Heart left ventricle (tissue), 16 donors: ENCODE measurements around the gene PRR23B. TPM values are rescaled to one million over a fixed set of nuclear protein-coding genes. Genes with fewer than 3 reads are reported as not detected.
"Not testable (repeated sequence)": the region's sequence is repeated elsewhere in the genome, so short reads cannot be mapped to it uniquely, and the experiment has no call there.

Source experiments
- ATAC-seq, 4 donors: fragments of 200-7000 bp; cut with Tn5 transposase; one replicate each; pipeline ENCODE4 v1.9.1; 2020 to 2022; ENCODE audit warnings: moderate library complexity in 4 of 4, mild to moderate bottlenecking in 3 of 4, moderate number of reproducible peaks in 1 of 4
- DNase-seq, 5 donors: peaks; one replicate each; pipeline ENCODE4 v3.0.0-alpha.2; 2020
- H3K27ac ChIP-seq, 12 donors: fragments of 200-600 bp; sonication (generic) in 4 of 12; one replicate each; pipeline versions ENCODE4 v1.5.0 to v1.8.0; 2016 to 2022; ENCODE audit warnings: mild to moderate bottlenecking in 2 of 12
- H3K27me3 ChIP-seq, 9 donors: fragments of 200-600 bp; sonication (generic) in 2 of 9; one replicate each; pipeline versions ENCODE4 v1.5.1 to v1.8.0; 2016 to 2022; ENCODE audit warnings: mild to moderate bottlenecking in 3 of 9
- H3K36me3 ChIP-seq, 9 donors: fragments of 200-600 bp; sonication (generic) in 2 of 9; one replicate each; pipeline versions ENCODE4 v1.5.0 to v1.8.0; 2018 to 2022; ENCODE audit warnings: mild to moderate bottlenecking in 2 of 9
- H3K4me1 ChIP-seq, 12 donors: fragments of 200-600 bp; sonication (generic) in 4 of 12; one replicate each; pipeline versions ENCODE4 v1.5.0 to v1.8.0; 2016 to 2022; ENCODE audit warnings: mild to moderate bottlenecking in 3 of 12
- H3K4me3 ChIP-seq, 12 donors: fragments of 200-600 bp; sonication (generic) in 4 of 12; one replicate each; pipeline versions ENCODE4 v1.5.0 to v1.8.0; 2017 to 2022; ENCODE audit warnings: mild to moderate bottlenecking in 9 of 12, moderate library complexity in 4 of 12
- H3K9me3 ChIP-seq, 12 donors: fragments of 200-600 bp; sonication (generic) in 4 of 12; one replicate each; pipeline versions ENCODE4 v1.5.0 to v1.8.0; 2016 to 2022; ENCODE audit warnings: mild to moderate bottlenecking in 1 of 12
- POLR2A ChIP-seq, 2 donors: fragments of 450-650 bp; IDR thresholded peaks; one replicate each; pipeline ENCODE4 v1.6.1; 2017; ENCODE audit warnings: antibody characterized with exemption in 2 of 2, mild to moderate bottlenecking in 2 of 2, moderate library complexity in 2 of 2
- WGBS, 4 donors: extraction: QIAGEN DNeasy Blood & Tissue Kit in 2 of 4; methylation state at CpG; one replicate each; pipeline versions ENCODE4 v1.1.5 to v1.1.7; 2013 to 2018; 5-methylcytosine and 5-hydroxymethylcytosine counted together
- intact Hi-C, 10 donors: fragments of 100-400 bp; cut with DNase I; formaldehyde crosslinking; loops; one replicate each; pipeline versions ENCODE4 v1.11.1 to v1.14.2; 2022
- polyA plus RNA-seq, 2 donors: library from polyadenylated mRNA; stranded (reverse); fragments of 200-250 nt; gene quantifications; one replicate each; pipeline ENCODE4 v1.2.3, GENCODE V29; 2013
- total RNA-seq, 9 donors: library from RNA; depleted of rRNA in 2 of 9; stranded (reverse); fragments of >200 nt in 2 of 9; fragmentation: NEBNext Ultra II Directional in 3 of 9; extraction: Animal tissue kit (Norgen Biotek cat#: 25700) in 3 of 9; gene quantifications; one replicate each; pipeline versions ENCODE4 v1.1.0 to v1.2.4, GENCODE V29; 2016 to 2023
- TF ChIP-seq, protein P1 (sequence below), 12 donors: fragments of 200-600 bp; sonication (generic) in 4 of 12; IDR thresholded peaks; one replicate each; pipeline versions ENCODE4 v1.5.0 to v1.8.0; 2018 to 2022; ENCODE audit warnings: antibody characterized with exemption in 12 of 12, mild to moderate bottlenecking in 5 of 12
- donor health status: ischemic (EF 13 %, LVEDD 7.1; RV severe dilation, severe dysfunction).
- donor health status: healthy with polysubstance abuse.
- donor health status: DM: no; HTN: yes; CAD: no.
- donor health status: DM: no; HTN: no; CAD: no.
- donor health status: ischemic (EF 25% LVEDD 6.9; RV normal size, moderate dysfunction).
- donor health status: ischemic (EF 25% LVEDD 5.7; RV mildly dilated, moderate dysfunction).
- donor health status: healthy.
- donor health status: DM: yes; HTN: yes; CAD: no.
- donor health status: ischemic (EF 35%, LVEDD 5.7; RV mildly dilated, moderate dysfunction).
- donor health status: nonischemic (EF 11% LVEDD 7.7; RV severe dilation, severe dysfunction).
- donor health status: DM: yes; HTN: yes; CAD: no.
- donor health status: PGD.
- donor health status: ischemic (EF 29% LVEDD 5.4; RV normal size, mild dysfunction).
- donor health status: nonischemic (EF 23%, LVEDD 6.1; RV moderate dilation, normal function).

PRR23B gene
- total and polyA plus RNA-seq, 11 donors = not detected

DNA sequence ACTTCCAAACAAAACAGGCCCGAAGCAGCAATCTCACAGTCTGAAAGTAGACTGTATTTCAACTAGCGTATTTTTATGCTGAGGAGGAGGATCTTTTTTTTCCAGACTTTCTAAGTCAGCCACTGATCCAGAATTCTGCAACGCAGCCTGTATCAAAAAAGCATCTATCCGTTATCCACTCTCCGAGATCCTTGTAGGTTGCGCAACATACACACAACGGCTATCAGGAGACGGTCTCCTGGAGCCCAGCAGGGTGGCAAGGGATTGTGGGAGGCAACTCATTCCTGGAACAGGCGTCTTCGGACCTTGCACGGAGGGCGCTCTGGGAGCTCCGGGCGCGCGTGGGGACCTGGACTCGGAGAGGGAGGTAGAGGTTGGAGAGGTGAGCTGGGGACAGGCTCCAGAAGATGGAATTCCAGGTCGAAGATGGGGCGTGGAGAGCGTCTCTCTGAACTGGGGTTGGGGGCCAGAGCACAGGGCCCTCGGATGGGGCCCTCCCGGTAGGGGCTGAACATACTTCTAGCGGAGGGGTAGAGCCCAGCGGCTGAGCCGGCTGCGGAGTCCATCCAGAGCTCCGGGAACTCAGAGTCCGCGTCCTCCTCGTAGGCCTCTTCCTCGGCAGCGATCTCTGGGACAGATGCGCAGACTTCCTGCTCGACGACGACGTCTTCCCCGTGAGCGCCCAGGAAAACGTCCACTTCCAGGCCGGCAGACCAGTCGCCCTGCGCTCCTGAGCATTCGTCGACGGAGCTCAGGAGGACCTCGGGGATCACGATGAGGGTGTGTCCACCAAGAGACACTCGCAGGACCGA is 23.0 kb upstream of the PRR23B start:
- H3K36me3 ChIP-seq = no peaks in the 10 kb centered on the region
- H3K27me3 ChIP-seq = peaks cover 0 to 27% (median 8%) of the 10 kb centered on the region in 9 donors
- 63 to 88% (median 73%) methylated on average over 30 to 50 of the region's 50 CpGs for WGBS, 4 donors
- DNase-seq = no peak
- intact Hi-C loops = no loop called here
- TF ChIP-seq, protein P1, sequence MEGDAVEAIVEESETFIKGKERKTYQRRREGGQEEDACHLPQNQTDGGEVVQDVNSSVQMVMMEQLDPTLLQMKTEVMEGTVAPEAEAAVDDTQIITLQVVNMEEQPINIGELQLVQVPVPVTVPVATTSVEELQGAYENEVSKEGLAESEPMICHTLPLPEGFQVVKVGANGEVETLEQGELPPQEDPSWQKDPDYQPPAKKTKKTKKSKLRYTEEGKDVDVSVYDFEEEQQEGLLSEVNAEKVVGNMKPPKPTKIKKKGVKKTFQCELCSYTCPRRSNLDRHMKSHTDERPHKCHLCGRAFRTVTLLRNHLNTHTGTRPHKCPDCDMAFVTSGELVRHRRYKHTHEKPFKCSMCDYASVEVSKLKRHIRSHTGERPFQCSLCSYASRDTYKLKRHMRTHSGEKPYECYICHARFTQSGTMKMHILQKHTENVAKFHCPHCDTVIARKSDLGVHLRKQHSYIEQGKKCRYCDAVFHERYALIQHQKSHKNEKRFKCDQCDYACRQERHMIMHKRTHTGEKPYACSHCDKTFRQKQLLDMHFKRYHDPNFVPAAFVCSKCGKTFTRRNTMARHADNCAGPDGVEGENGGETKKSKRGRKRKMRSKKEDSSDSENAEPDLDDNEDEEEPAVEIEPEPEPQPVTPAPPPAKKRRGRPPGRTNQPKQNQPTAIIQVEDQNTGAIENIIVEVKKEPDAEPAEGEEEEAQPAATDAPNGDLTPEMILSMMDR (IDR thresholded peaks at IDR 0.05) = no peak
- TF ChIP-seq POLR2A (IDR thresholded peaks at IDR 0.05) = no peak
- no peaks in the 10 kb centered on the region for H3K4me1 ChIP-seq
- H3K27ac ChIP-seq = no peak overlapping the region
- H3K9me3 ChIP-seq = peaks cover 0 to 16% (median 2%) of the 10 kb centered on the region in 12 donors
- no peak for ATAC-seq
- no peak overlapping the region for H3K4me3 ChIP-seq

- Histone ChIP-seq H3K27ac (no peak overlapping the region), H3K36me3 (no peaks in the 10 kb centered on the region), H3K4me1 (no peaks in the 10 kb centered on the region), H3K4me3 (no peak overlapping the region), H3K27me3 (peaks cover 0 to 11% (median 0%) of the 10 kb centered on the region in 9 donors), H3K9me3 (peaks cover 0 to under 1% (median 0%) of the 10 kb centered on the region in 12 donors)
- TF ChIP-seq, protein P1 (IDR thresholded peaks at IDR 0.05) = no peak
- no peak for TF ChIP-seq POLR2A (IDR thresholded peaks at IDR 0.05)
- DNase-seq = no peak
- 61 to 73% (median 67%) methylated on average over 6 of the region's 6 CpGs for WGBS, 4 donors
- no peak for ATAC-seq
- intact Hi-C loops = no loop called here
Observed at GRCh38 chr3:139037478-139037877, 16.8 kb upstream of the PRR23B start.

- H3K27me3 ChIP-seq = no peaks in the 10 kb centered on the region
- peaks cover 0 to 25% (median 14%) of the 10 kb centered on the region in 12 donors for H3K9me3 ChIP-seq
- ATAC-seq (no peak), DNase-seq (no peak)
- no peaks in the 10 kb centered on the region for H3K36me3 ChIP-seq
- no peaks in the 10 kb centered on the region for H3K4me1 ChIP-seq
- H3K27ac ChIP-seq = no peak overlapping the region
- intact Hi-C loops = no loop called here
- TF ChIP-seq POLR2A (IDR thresholded peaks at IDR 0.05) = no peak
- TF ChIP-seq, protein P1 (IDR thresholded peaks at IDR 0.05) = no peak
- H3K4me3 ChIP-seq = no peak overlapping the region
- WGBS, 4 donors = 47 to 76% (median 70%) methylated on average over 2 of the region's 2 CpGs
Observed at GRCh38 chr3:139032326-139033002, 11.7 kb upstream of the PRR23B start.

DNA sequence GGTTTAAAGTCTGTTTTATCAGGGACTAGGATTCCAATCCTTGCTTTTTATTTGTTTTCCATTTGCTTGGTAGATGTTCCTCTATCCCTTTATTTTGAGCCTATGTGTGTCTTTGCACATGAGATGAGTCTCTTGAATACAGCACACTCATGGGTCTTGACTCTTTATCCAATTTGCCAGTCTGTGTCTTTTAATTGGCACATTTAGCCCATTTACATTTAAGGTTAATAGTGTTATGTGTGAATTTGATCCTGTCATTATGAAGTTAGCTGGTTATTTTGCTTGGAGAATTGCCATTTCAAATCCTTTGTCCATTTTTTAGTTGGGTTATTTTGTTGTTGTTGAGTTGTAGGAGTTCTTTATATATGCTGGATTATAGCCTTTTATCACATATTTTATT is 9.8 kb upstream of the PRR23B start:
- peaks cover 0 to 28% (median 14%) of the 10 kb centered on the region in 12 donors for H3K9me3 ChIP-seq
- ATAC-seq, H3K36me3 ChIP-seq: not testable (repeated sequence)

More for the DNA sequence above, 9.8 kb upstream of the PRR23B start:
- H3K27ac ChIP-seq, H3K27me3 ChIP-seq, intact Hi-C loops, H3K4me3 ChIP-seq, DNase-seq, H3K4me1 ChIP-seq: not testable (repeated sequence)
